H1 (cell line): ENCODE results near the gene MCM8. TPM values are rescaled to one million over a fixed set of nuclear protein-coding genes. Genes with fewer than 3 reads are reported as not detected.

Experiments
- ATF3 ChIP-seq: IDR thresholded peaks from 2 replicates; pipeline ENCODE4 v1.6.1; 2011; ENCODE audit warnings: low read depth, mild to moderate bottlenecking, low read length; ENCODE audit not compliant: insufficient read depth
- EGR1 ChIP-seq: IDR thresholded peaks from 2 replicates; pipeline ENCODE4 v1.6.1; 2011; ENCODE audit warnings: low read depth, low read length, borderline replicate concordance
- RAD21 ChIP-seq, 2 experiments: IDR thresholded peaks in 1 of 2; conservative IDR thresholded peaks in 1 of 2; 2 replicates each; pipeline ENCODE4 v1.6.1; 2011; ENCODE audit warnings: low read depth in 2 of 2, low read length in 2 of 2, improper control_type of control experiment in 1 of 2, inconsistent platforms in 1 of 2, mild to moderate bottlenecking in 1 of 2, moderate library complexity in 1 of 2
- SIRT6 ChIP-seq: IDR thresholded peaks from one replicate; pipeline ENCODE4 v1.7.1; 2012; ENCODE audit warnings: low read length, inconsistent platforms
- polyA plus RNA-seq, 7 experiments: library from polyadenylated mRNA; depleted of rRNA in 3 of 7; stranded (reverse) in 5 of 7; unstranded in 2 of 7; fragments of >200 nt in 5 of 7; fragments of 200-250 nt in 2 of 7; gene quantifications; 1 replicate in 5 of 7; 2 replicates in 1 of 7; 4 replicates in 1 of 7; pipeline versions ENCODE4 v1.2.1 to v1.2.3, GENCODE V29; 2011 to 2013; ENCODE audit warnings: missing spikeins in 2 of 7, mixed read lengths in 2 of 7
- total RNA-seq: library from RNA; stranded (reverse); fragmentation: NEBNext Ultra II Directional; extraction: Animal tissue kit (Norgen Biotek cat#: 25700); gene quantifications from 2 replicates; pipeline ENCODE4 v1.2.1, GENCODE V29; 2021
- TF ChIP-seq, protein P1 (sequence below): fragments of 300-600 bp; sonication (generic); IDR thresholded peaks from 2 replicates; pipeline ENCODE4 v1.7.1; 2012; ENCODE audit warnings: low read length, moderate library complexity, mild to moderate bottlenecking, inconsistent platforms; ENCODE audit not compliant: insufficient replicate concordance

MCM8 gene
- total and polyA plus RNA-seq, 2 of the 8 experiments (the other 6 are each of a cell fraction or from before 2014, with no cell fraction given): 7.1 to 31.9 TPM

GRCh38 chr20:6048391-6048790, 97.9 kb downstream of the MCM8 start (continued):
- TF ChIP-seq, protein P1, sequence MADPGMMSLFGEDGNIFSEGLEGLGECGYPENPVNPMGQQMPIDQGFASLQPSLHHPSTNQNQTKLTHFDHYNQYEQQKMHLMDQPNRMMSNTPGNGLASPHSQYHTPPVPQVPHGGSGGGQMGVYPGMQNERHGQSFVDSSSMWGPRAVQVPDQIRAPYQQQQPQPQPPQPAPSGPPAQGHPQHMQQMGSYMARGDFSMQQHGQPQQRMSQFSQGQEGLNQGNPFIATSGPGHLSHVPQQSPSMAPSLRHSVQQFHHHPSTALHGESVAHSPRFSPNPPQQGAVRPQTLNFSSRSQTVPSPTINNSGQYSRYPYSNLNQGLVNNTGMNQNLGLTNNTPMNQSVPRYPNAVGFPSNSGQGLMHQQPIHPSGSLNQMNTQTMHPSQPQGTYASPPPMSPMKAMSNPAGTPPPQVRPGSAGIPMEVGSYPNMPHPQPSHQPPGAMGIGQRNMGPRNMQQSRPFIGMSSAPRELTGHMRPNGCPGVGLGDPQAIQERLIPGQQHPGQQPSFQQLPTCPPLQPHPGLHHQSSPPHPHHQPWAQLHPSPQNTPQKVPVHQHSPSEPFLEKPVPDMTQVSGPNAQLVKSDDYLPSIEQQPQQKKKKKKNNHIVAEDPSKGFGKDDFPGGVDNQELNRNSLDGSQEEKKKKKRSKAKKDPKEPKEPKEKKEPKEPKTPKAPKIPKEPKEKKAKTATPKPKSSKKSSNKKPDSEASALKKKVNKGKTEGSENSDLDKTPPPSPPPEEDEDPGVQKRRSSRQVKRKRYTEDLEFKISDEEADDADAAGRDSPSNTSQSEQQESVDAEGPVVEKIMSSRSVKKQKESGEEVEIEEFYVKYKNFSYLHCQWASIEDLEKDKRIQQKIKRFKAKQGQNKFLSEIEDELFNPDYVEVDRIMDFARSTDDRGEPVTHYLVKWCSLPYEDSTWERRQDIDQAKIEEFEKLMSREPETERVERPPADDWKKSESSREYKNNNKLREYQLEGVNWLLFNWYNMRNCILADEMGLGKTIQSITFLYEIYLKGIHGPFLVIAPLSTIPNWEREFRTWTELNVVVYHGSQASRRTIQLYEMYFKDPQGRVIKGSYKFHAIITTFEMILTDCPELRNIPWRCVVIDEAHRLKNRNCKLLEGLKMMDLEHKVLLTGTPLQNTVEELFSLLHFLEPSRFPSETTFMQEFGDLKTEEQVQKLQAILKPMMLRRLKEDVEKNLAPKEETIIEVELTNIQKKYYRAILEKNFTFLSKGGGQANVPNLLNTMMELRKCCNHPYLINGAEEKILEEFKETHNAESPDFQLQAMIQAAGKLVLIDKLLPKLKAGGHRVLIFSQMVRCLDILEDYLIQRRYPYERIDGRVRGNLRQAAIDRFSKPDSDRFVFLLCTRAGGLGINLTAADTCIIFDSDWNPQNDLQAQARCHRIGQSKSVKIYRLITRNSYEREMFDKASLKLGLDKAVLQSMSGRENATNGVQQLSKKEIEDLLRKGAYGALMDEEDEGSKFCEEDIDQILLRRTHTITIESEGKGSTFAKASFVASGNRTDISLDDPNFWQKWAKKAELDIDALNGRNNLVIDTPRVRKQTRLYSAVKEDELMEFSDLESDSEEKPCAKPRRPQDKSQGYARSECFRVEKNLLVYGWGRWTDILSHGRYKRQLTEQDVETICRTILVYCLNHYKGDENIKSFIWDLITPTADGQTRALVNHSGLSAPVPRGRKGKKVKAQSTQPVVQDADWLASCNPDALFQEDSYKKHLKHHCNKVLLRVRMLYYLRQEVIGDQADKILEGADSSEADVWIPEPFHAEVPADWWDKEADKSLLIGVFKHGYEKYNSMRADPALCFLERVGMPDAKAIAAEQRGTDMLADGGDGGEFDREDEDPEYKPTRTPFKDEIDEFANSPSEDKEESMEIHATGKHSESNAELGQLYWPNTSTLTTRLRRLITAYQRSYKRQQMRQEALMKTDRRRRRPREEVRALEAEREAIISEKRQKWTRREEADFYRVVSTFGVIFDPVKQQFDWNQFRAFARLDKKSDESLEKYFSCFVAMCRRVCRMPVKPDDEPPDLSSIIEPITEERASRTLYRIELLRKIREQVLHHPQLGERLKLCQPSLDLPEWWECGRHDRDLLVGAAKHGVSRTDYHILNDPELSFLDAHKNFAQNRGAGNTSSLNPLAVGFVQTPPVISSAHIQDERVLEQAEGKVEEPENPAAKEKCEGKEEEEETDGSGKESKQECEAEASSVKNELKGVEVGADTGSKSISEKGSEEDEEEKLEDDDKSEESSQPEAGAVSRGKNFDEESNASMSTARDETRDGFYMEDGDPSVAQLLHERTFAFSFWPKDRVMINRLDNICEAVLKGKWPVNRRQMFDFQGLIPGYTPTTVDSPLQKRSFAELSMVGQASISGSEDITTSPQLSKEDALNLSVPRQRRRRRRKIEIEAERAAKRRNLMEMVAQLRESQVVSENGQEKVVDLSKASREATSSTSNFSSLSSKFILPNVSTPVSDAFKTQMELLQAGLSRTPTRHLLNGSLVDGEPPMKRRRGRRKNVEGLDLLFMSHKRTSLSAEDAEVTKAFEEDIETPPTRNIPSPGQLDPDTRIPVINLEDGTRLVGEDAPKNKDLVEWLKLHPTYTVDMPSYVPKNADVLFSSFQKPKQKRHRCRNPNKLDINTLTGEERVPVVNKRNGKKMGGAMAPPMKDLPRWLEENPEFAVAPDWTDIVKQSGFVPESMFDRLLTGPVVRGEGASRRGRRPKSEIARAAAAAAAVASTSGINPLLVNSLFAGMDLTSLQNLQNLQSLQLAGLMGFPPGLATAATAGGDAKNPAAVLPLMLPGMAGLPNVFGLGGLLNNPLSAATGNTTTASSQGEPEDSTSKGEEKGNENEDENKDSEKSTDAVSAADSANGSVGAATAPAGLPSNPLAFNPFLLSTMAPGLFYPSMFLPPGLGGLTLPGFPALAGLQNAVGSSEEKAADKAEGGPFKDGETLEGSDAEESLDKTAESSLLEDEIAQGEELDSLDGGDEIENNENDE: no peak
- no peak for TF ChIP-seq RAD21 (IDR thresholded peaks at IDR 0.05 in 1 of 2, conservative IDR thresholded peaks at IDR 0.05 in 1 of 2; ENCODE audit: low read depth in 2 of 2, low read length in 2 of 2)
- TF ChIP-seq ATF3: no peak
- TF ChIP-seq SIRT6: no peak
- no peak for TF ChIP-seq EGR1
